Testis (tissue), 2 donors: Measurements from ENCODE around the gene GAS5.

Experiments
- CTCF ChIP-seq, 3 experiments: fragments of 450-650 bp in 2 of 3; fragments of 200-600 bp in 1 of 3; sonication (generic) in 1 of 3; IDR thresholded peaks; one replicate each; pipeline ENCODE4 v1.5.1; 2016 to 2019; ENCODE audit warnings: antibody characterized with exemption in 3 of 3, mild to moderate bottlenecking in 2 of 3, moderate library complexity in 1 of 3
- POLR2A ChIP-seq: fragments of 450-650 bp; IDR thresholded peaks from one replicate; pipeline ENCODE4 v1.6.1; 2017; ENCODE audit warnings: antibody characterized with exemption, mild to moderate bottlenecking, moderate library complexity

- TF ChIP-seq CTCF (IDR thresholded peaks at IDR 0.05) = no peak
- no peak for TF ChIP-seq POLR2A
These were observed 16.9 kb upstream of the GAS5 start for GRCh38 chr1:173884701-173885100.
